Natural killer cell (primary cell): ENCODE results near the gene OR11G2. TPM values are rescaled to one million over a fixed set of nuclear protein-coding genes. Genes with fewer than 3 reads are reported as not detected.

Experiments used
- ATAC-seq, 3 donors: fragments of 150-1000 bp in 2 of 3; fragments of 200-7000 bp in 1 of 3; cut with Tn5 transposase; 1 replicate in 1 of 3; 2 replicates in 2 of 3; pipeline ENCODE4 v1.10.0; 2021; ENCODE audit warnings: mild to moderate bottlenecking in 2 of 3, moderate library complexity in 2 of 3
- DNase-seq, 2 donors: peaks; one replicate each; pipeline versions ENCODE4 v3.0.0 to v3.0.0-alpha.2; 2013 to 2021; ENCODE audit warnings: mixed read lengths in 1 of 2
- H3K27ac ChIP-seq: one replicate; pipeline ENCODE4 v1.5.1; 2013; ENCODE audit warnings: mild to moderate bottlenecking, low read length
- H3K27me3 ChIP-seq: one replicate; pipeline ENCODE4 v1.6.1; 2013; ENCODE audit warnings: low read length; ENCODE audit not compliant: control insufficient read depth, insufficient read depth
- H3K36me3 ChIP-seq: one replicate; pipeline ENCODE4 v1.6.1; 2013; ENCODE audit warnings: low read length; ENCODE audit not compliant: control insufficient read depth, insufficient read depth
- H3K4me1 ChIP-seq: one replicate; pipeline ENCODE4 v1.6.1; 2013; ENCODE audit warnings: low read length; ENCODE audit not compliant: control insufficient read depth, insufficient read depth
- H3K4me3 ChIP-seq: one replicate; pipeline ENCODE4 v1.5.1; 2013; ENCODE audit warnings: low read length
- H3K9me3 ChIP-seq: one replicate; pipeline ENCODE4 v1.6.1; 2013; ENCODE audit warnings: low read length; ENCODE audit not compliant: control insufficient read depth, insufficient read depth
- H3K27ac Mint-ChIP-seq, 2 donors: one replicate each; pipeline ENCODE4 v1.8.0; 2022; ENCODE audit warnings: mild to moderate bottlenecking in 2 of 2, mixed read lengths in 2 of 2, moderate library complexity in 1 of 2
- H3K27me3 Mint-ChIP-seq, 2 donors: one replicate each; pipeline ENCODE4 v1.8.0; 2022; ENCODE audit warnings: low read depth in 2 of 2, mixed read lengths in 2 of 2
- H3K36me3 Mint-ChIP-seq: one replicate; pipeline ENCODE4 v1.8.0; 2022; ENCODE audit warnings: mixed read lengths
- H3K4me1 Mint-ChIP-seq, 2 donors: one replicate each; pipeline ENCODE4 v1.8.0; 2022; ENCODE audit warnings: mixed read lengths in 2 of 2
- H3K4me3 Mint-ChIP-seq: one replicate; pipeline ENCODE4 v1.8.0; 2022; ENCODE audit warnings: mild to moderate bottlenecking, moderate library complexity, mixed read lengths
- H3K9me3 Mint-ChIP-seq, 2 donors: one replicate each; pipeline ENCODE4 v1.8.0; 2022; ENCODE audit warnings: mixed read lengths in 2 of 2
- CTCF ChIP-seq: fragments of 200-600 bp; IDR thresholded peaks from one replicate; pipeline ENCODE4 v1.8.0; 2022; ENCODE audit warnings: antibody characterized with exemption
- WGBS: methylation state at CpG from one replicate; pipeline ENCODE4 v1.1.7; 2013; ENCODE audit warnings: missing lambda C conversion rate; ENCODE audit not compliant: insufficient coverage; 5-methylcytosine and 5-hydroxymethylcytosine counted together
- intact Hi-C: fragments of 100-400 bp; cut with micrococcal nuclease; formaldehyde crosslinking; loops from one replicate; pipeline ENCODE4 v1.14.2; 2022
- total RNA-seq, 4 donors: library from RNA; stranded (reverse); fragments of 120-200 nt in 1 of 4; gene quantifications; one replicate each; pipeline versions ENCODE4 v1.2.3 to v1.2.4, GENCODE V29; 2013 to 2022

Gene OR11G2
- total RNA-seq, 3 donors from 2014 or later (not counting 1 experiment from before 2014, with no cell fraction given) = not detected

GRCh38 chr14:20179218-20179617, 11.5 kb upstream of the OR11G2 start:
- intact Hi-C loops = no loop called here
- Mint-ChIP-seq H3K9me3 (peaks cover 0 to 7% of the 10 kb centered on the region in 2 donors), H3K27me3 (peaks cover 0 to 6% of the 10 kb centered on the region in 2 donors), H3K4me1 (no peaks in the 10 kb centered on the region), H3K27ac (no peak overlapping the region), H3K4me3 (no peak overlapping the region), H3K36me3 (no peaks in the 10 kb centered on the region)
- Histone ChIP-seq H3K36me3 (no peaks in the 10 kb centered on the region), H3K4me3 (no peak overlapping the region), H3K27ac (no peak overlapping the region), H3K4me1 (no peaks in the 10 kb centered on the region), H3K9me3 (no peaks in the 10 kb centered on the region), H3K27me3 (no peaks in the 10 kb centered on the region)
- ATAC-seq = no peak
- DNase-seq = no peak
- WGBS = 40% methylated on average over 5 of the region's 5 CpGs
- TF ChIP-seq CTCF = no peak

GRCh38 chr14:20179880-20180279, 10.8 kb upstream of the OR11G2 start:
- Mint-ChIP-seq H3K4me3 (no peak overlapping the region), H3K27me3 (peaks cover 0 to 6% of the 10 kb centered on the region in 2 donors), H3K36me3 (no peaks in the 10 kb centered on the region), H3K9me3 (peaks cover 0 to 7% of the 10 kb centered on the region in 2 donors), H3K4me1 (no peaks in the 10 kb centered on the region), H3K27ac (no peak overlapping the region)
- WGBS = 83% methylated on average over 2 of the region's 2 CpGs
- Histone ChIP-seq H3K27ac (no peak overlapping the region), H3K4me1 (no peaks in the 10 kb centered on the region), H3K36me3 (no peaks in the 10 kb centered on the region), H3K4me3 (no peak overlapping the region), H3K27me3 (no peaks in the 10 kb centered on the region), H3K9me3 (no peaks in the 10 kb centered on the region)
- no peak for TF ChIP-seq CTCF
- intact Hi-C loops = no loop called here
- ATAC-seq (no peak), DNase-seq (no peak)

- no peak overlapping the region for H3K27ac ChIP-seq
Measured at GRCh38 chr14:20180486-20180885, 10.2 kb upstream of the OR11G2 start.

More at GRCh38 chr14:20180486-20180885, 10.2 kb upstream of the OR11G2 start:
- peaks cover 0 to 8% of the 10 kb centered on the region in 2 donors for H3K9me3 Mint-ChIP-seq
- H3K27me3 Mint-ChIP-seq = peaks cover 0 to 7% of the 10 kb centered on the region in 2 donors
- Histone ChIP-seq H3K9me3 (no peaks in the 10 kb centered on the region), H3K36me3 (no peaks in the 10 kb centered on the region), H3K4me1 (no peaks in the 10 kb centered on the region), H3K4me3 (no peak overlapping the region), H3K27me3 (no peaks in the 10 kb centered on the region)
- ATAC-seq (no peak), DNase-seq (no peak)
- H3K27ac Mint-ChIP-seq = no peak overlapping the region
- no peak overlapping the region for H3K4me3 Mint-ChIP-seq
- whole genome bisulfite sequencing = 57% methylated on average over 2 of the region's 2 CpGs
- no peaks in the 10 kb centered on the region for H3K36me3 Mint-ChIP-seq
- intact Hi-C loops = no loop called here
- TF ChIP-seq CTCF = no peak
- H3K4me1 Mint-ChIP-seq = no peaks in the 10 kb centered on the region
